Measurements from ENCODE around the gene RETSAT. TPM values are rescaled to one million over a fixed set of nuclear protein-coding genes. Genes with fewer than 3 reads are reported as not detected.
A peak's percentile ranks its signal among the peaks of the same experiment; 100 is the strongest.

RETSAT gene
- total and polyA plus RNA-seq, 2 of the 13 experiments (the other 11 are each of a cell fraction or from before 2014, with no cell fraction given) = 46.7 to 61.0 TPM

DNA sequence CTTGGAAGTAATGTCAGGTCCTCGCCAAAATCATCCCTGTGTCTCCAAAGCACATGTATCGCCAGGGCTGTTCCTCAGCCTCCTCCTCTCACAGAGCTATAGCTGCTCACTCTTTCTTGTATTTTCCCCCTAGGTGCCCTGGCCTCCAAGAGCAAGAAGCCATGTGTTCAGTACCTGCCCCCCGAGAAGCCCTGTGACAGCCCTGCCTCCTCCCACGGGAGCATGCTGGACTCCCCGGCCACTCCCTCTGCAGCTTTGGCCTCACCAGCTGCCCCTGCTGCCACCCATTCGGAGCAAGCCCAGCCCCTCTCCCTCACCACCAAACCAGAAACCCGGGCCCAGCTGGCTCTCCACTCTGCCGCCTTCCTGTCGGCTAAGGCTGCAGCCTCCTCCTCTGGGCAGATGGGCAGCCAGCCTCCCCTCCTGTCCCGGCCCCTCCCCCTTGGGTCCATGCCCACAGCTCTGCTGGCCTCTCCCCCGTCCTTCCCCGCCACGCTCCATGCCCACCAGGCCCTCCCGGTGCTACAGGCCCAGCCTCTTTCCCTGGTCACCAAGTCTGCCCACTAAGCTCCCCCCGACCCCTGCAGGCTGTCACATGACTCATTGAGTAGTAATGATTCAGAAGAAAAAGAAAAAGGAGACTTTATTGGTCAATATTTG, 45.3 kb downstream of the RETSAT start (continued):
- TF ChIP-seq GATAD2A (CRISPR knock-in tag; IDR thresholded peaks at IDR 0.05) = peak; percentile 44
- no peak for TF ChIP-seq CBX5 (CRISPR knock-in tag; IDR thresholded peaks at IDR 0.05; ENCODE audit: borderline replicate concordance)
- TF ChIP-seq, protein P1, sequence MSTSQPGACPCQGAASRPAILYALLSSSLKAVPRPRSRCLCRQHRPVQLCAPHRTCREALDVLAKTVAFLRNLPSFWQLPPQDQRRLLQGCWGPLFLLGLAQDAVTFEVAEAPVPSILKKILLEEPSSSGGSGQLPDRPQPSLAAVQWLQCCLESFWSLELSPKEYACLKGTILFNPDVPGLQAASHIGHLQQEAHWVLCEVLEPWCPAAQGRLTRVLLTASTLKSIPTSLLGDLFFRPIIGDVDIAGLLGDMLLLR (CRISPR knock-in tag; IDR thresholded peaks at IDR 0.05) = 0 out of 2 replicates have a peak, but pooled peaks have one; percentile 34
- TF ChIP-seq SALL2 (CRISPR knock-in tag; IDR thresholded peaks at IDR 0.05) = no peak
- TF ChIP-seq POLR2AphosphoS5 (IDR thresholded peaks at IDR 0.05; ENCODE audit: low read depth, low read length) = no peak; the same call in 1 of the 2 replicates
- TF ChIP-seq, protein P2, sequence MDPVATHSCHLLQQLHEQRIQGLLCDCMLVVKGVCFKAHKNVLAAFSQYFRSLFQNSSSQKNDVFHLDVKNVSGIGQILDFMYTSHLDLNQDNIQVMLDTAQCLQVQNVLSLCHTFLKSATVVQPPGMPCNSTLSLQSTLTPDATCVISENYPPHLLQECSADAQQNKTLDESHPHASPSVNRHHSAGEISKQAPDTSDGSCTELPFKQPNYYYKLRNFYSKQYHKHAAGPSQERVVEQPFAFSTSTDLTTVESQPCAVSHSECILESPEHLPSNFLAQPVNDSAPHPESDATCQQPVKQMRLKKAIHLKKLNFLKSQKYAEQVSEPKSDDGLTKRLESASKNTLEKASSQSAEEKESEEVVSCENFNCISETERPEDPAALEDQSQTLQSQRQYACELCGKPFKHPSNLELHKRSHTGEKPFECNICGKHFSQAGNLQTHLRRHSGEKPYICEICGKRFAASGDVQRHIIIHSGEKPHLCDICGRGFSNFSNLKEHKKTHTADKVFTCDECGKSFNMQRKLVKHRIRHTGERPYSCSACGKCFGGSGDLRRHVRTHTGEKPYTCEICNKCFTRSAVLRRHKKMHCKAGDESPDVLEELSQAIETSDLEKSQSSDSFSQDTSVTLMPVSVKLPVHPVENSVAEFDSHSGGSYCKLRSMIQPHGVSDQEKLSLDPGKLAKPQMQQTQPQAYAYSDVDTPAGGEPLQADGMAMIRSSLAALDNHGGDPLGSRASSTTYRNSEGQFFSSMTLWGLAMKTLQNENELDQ (CRISPR knock-in tag; IDR thresholded peaks at IDR 0.05; ENCODE audit: borderline replicate concordance) = no peak; the same call in 1 of the 2 replicates
- no peak for TF ChIP-seq ZNF251 (CRISPR knock-in tag; IDR thresholded peaks at IDR 0.05)
- no peak for TF ChIP-seq U2AF1 (optimal IDR thresholded peaks at IDR 0.05; ENCODE audit: low read depth, low read length)
- TF ChIP-seq NBN (conservative IDR thresholded peaks at IDR 0.05) = no peak
- no peak for TF ChIP-seq NPAS2 (CRISPR knock-in tag; IDR thresholded peaks at IDR 0.05; ENCODE audit: borderline replicate concordance)
- TF ChIP-seq ZNF746 (CRISPR knock-in tag; IDR thresholded peaks at IDR 0.05) = no peak
- no peak for TF ChIP-seq LCORL (IDR thresholded peaks at IDR 0.05)
- peak; percentile 55; the same call in 1 of the 2 replicates for TF ChIP-seq LCORL (CRISPR knock-in tag; IDR thresholded peaks at IDR 0.05)
- TF ChIP-seq SMAD3 (CRISPR knock-in tag; IDR thresholded peaks at IDR 0.05) = no peak
- TF ChIP-seq, protein P3, sequence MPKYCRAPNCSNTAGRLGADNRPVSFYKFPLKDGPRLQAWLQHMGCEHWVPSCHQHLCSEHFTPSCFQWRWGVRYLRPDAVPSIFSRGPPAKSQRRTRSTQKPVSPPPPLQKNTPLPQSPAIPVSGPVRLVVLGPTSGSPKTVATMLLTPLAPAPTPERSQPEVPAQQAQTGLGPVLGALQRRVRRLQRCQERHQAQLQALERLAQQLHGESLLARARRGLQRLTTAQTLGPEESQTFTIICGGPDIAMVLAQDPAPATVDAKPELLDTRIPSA (CRISPR knock-in tag; IDR thresholded peaks at IDR 0.05; ENCODE audit: borderline replicate concordance) = no peak
- no peak for TF ChIP-seq ZNF782 (CRISPR knock-in tag; IDR thresholded peaks at IDR 0.05; ENCODE audit: borderline replicate concordance)
- TF ChIP-seq, protein P4, sequence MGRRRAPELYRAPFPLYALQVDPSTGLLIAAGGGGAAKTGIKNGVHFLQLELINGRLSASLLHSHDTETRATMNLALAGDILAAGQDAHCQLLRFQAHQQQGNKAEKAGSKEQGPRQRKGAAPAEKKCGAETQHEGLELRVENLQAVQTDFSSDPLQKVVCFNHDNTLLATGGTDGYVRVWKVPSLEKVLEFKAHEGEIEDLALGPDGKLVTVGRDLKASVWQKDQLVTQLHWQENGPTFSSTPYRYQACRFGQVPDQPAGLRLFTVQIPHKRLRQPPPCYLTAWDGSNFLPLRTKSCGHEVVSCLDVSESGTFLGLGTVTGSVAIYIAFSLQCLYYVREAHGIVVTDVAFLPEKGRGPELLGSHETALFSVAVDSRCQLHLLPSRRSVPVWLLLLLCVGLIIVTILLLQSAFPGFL (CRISPR knock-in tag; IDR thresholded peaks at IDR 0.05) = no peak
- peak; percentile 99 for TF ChIP-seq HNRNPL (IDR thresholded peaks at IDR 0.05; ENCODE audit: low read depth, low read length)
- no peak for TF ChIP-seq MAFG (CRISPR knock-in tag; IDR thresholded peaks at IDR 0.05)
- 0 out of 2 replicates have a peak, but pooled peaks have one; percentile 34 for TF ChIP-seq TARDBP (CRISPR knock-in tag; IDR thresholded peaks at IDR 0.05)
- no peak for TF ChIP-seq TBP (CRISPR knock-in tag; IDR thresholded peaks at IDR 0.05)
- TF ChIP-seq ZZZ3 (CRISPR knock-in tag; IDR thresholded peaks at IDR 0.05; ENCODE audit: borderline replicate concordance) = no peak
- no peak for TF ChIP-seq ZNF354B (CRISPR knock-in tag; IDR thresholded peaks at IDR 0.05)
- peak; percentile 46; the same call in 1 of the 2 replicates for TF ChIP-seq TFAP4 (IDR thresholded peaks at IDR 0.05; ENCODE audit: borderline replicate concordance, low read depth)

All from HepG2 (cell line).